AG04450 (cell line): ENCODE data around the gene ZNF57. TPM values are rescaled to one million over a fixed set of nuclear protein-coding genes. Genes with fewer than 3 reads are reported as not detected.

Experiments used
- CTCF ChIA-PET: fragments of 300-600, 350-600 bp; formaldehyde crosslinking; extraction: SDS; loops from one replicate; lab custom pipeline; 2022; ENCODE audit warnings: antibody characterized with exemption, inconsistent platforms; lab: Charles Lee
- POLR2A ChIA-PET: fragments of 350-600 bp; formaldehyde crosslinking; extraction: SDS; loops from one replicate; lab custom pipeline; 2021; ENCODE audit warnings: antibody characterized with exemption, inconsistent platforms; lab: Yijun Ruan, JAX
- DNase-seq: peaks from one replicate; pipeline ENCODE4 v3.0.0-alpha.2; 2011; ENCODE audit warnings: low read depth, low spot score
- H3K27ac ChIP-seq: one replicate; pipeline ENCODE4 v1.5.1; 2012; ENCODE audit warnings: low read depth, low read length, control low read depth
- H3K27me3 ChIP-seq: one replicate; pipeline ENCODE4 v1.6.0; 2012; ENCODE audit warnings: low read length; ENCODE audit not compliant: control insufficient read depth, insufficient read depth
- H3K4me3 ChIP-seq: 2 replicates; pipeline ENCODE4 v1.5.1; 2011; ENCODE audit warnings: mild to moderate bottlenecking, low read depth, low read length, control low read depth
- H3K9me3 ChIP-seq: 2 replicates; pipeline ENCODE4 v1.5.1; 2012; ENCODE audit warnings: low read length; ENCODE audit not compliant: control insufficient read depth, insufficient read depth
- CTCF ChIP-seq: IDR thresholded peaks from 2 replicates; pipeline ENCODE4 v1.5.1; 2011; ENCODE audit warnings: low read depth, low read length, control low read depth, inconsistent platforms
- polyA plus RNA-seq: library from polyadenylated mRNA; depleted of rRNA; stranded (reverse); fragments of >200 nt; gene quantifications from 2 replicates; pipeline ENCODE4 v1.2.3, GENCODE V29; 2011

Gene ZNF57
- polyA plus RNA-seq, 1 experiment: 2.4 TPM

GRCh38 chr19:2917275-2918184 lies 16.8 kb downstream of the ZNF57 start:
- POLR2A ChIA-PET: no interaction called here
- H3K9me3 ChIP-seq: peaks cover 32% of the 10 kb centered on the region

GRCh38 chr19:2922987-2923386 lies 22.3 kb downstream of the ZNF57 start:
- Histone ChIP-seq H3K9me3 (peaks cover 30% of the 10 kb centered on the region), H3K27me3 (no peaks in the 10 kb centered on the region), H3K27ac (no peak overlapping the region), H3K4me3 (no peak overlapping the region)
- CTCF ChIA-PET: interaction anchor here (1.2 to 1.5 kb wide), 3 partner anchors 28 to 36 kb away, joined by 3 to 5 read pairs (median 4); no protein-coding TSS in a partner anchor
- DNase-seq: no peak
- POLR2A ChIA-PET: interaction anchor here (1.2 kb wide), 1 partner anchor 27 kb away, joined by 7 read pairs; no protein-coding TSS in a partner anchor
- TF ChIP-seq CTCF: no peak

More at GRCh38 chr19:2917275-2918184, 16.8 kb downstream of the ZNF57 start:
- TF ChIP-seq CTCF: no peak
- no peaks in the 10 kb centered on the region for H3K27me3 ChIP-seq
- no peak for DNase-seq
- H3K27ac ChIP-seq: no peak overlapping the region
- CTCF ChIA-PET: interaction anchor here (1.5 kb wide), 1 partner anchor 31 kb away, joined by 3 read pairs; no protein-coding TSS in a partner anchor
- H3K4me3 ChIP-seq: no peak overlapping the region

- no peak overlapping the region for H3K27ac ChIP-seq
- POLR2A ChIA-PET: interaction anchor here (1.2 kb wide), 1 partner anchor 27 kb away, joined by 7 read pairs; no protein-coding TSS in a partner anchor
- H3K9me3 ChIP-seq: peaks cover 27% of the 10 kb centered on the region
- CTCF ChIA-PET: interaction anchor here (1.0 to 1.5 kb wide), 4 partner anchors 27 to 288 kb away, joined by 3 to 5 read pairs (median 4); no protein-coding TSS in a partner anchor
- no peak for TF ChIP-seq CTCF
- no peak overlapping the region for H3K4me3 ChIP-seq
- no peaks in the 10 kb centered on the region for H3K27me3 ChIP-seq
- no peak for DNase-seq
These were observed 22.8 kb downstream of the ZNF57 start for GRCh38 chr19:2923510-2923909.

GRCh38 chr19:2926341-2927031 lies 25.8 kb downstream of the ZNF57 start:
- TF ChIP-seq CTCF: no peak
- no peak overlapping the region for H3K27ac ChIP-seq
- H3K9me3 ChIP-seq: peaks cover 32% of the 10 kb centered on the region
- POLR2A ChIA-PET: interaction anchor here (0.5 to 0.6 kb wide), 3 partner anchors 24 to 450 kb away, joined by 5 read pairs; no protein-coding TSS in a partner anchor
- CTCF ChIA-PET: no interaction called here
- no peak for DNase-seq
- H3K27me3 ChIP-seq: no peaks in the 10 kb centered on the region
- H3K4me3 ChIP-seq: no peak overlapping the region
